ENCODE results near the gene ABLIM1. TPM values are rescaled to one million over a fixed set of nuclear protein-coding genes. Genes with fewer than 3 reads are reported as not detected.

Gene ABLIM1
- total and polyA plus RNA-seq, 2 of the 13 experiments (the other 11 are each of a cell fraction or from before 2014, with no cell fraction given): 59.4 to 92.7 TPM

- peaks cover 18 to 69% of the 10 kb centered on the region in 2 experiments for H3K27me3 ChIP-seq (ENCODE audit: control insufficient read depth in 1 of 2, insufficient read depth in 2 of 2, low read length in 2 of 2)
- 0 out of 2 replicates have a peak overlapping the region, but pooled peaks have one; percentile 1 for H3K4me2 ChIP-seq (ENCODE audit: low read depth, low read length)
- POLR2A ChIA-PET: no interaction called here
- no peak for DNase-seq (ENCODE audit: low spot score)
- no peaks in the 10 kb centered on the region for H3K79me2 ChIP-seq (ENCODE audit: insufficient read depth, low read length)
- H3K9me3 ChIP-seq (ENCODE audit: low read length): no peaks in the 10 kb centered on the region
- ATAC-seq: peak; percentile 45
- no peaks in the 10 kb centered on the region for H3K36me3 ChIP-seq (replicated peaks in 1 of 2; ENCODE audit: control insufficient read depth in 1 of 2, insufficient read depth in 2 of 2, low read length in 2 of 2)
- no peaks in the 10 kb centered on the region for H3K4me1 ChIP-seq (ENCODE audit: insufficient read depth, low read length)
- no peak overlapping the region for H3K27ac ChIP-seq (ENCODE audit: extremely low read length, insufficient read depth, low read length)
- no peak overlapping the region for H2AFZ ChIP-seq (ENCODE audit: low read length)
- no CpG with 5 or more reads among the region's 44 CpGs for WGBS (ENCODE audit: low lambda C conversion rate)
- TF ChIP-seq YEATS4 (CRISPR knock-in tag; IDR thresholded peaks at IDR 0.05; ENCODE audit: borderline replicate concordance) (no peak), ZNF383 (CRISPR knock-in tag; IDR thresholded peaks at IDR 0.05; ENCODE audit: borderline replicate concordance) (no peak), SALL1 (CRISPR knock-in tag; IDR thresholded peaks at IDR 0.05) (no peak), KDM4B (CRISPR knock-in tag; IDR thresholded peaks at IDR 0.05) (no peak), PITX1 (CRISPR knock-in tag; IDR thresholded peaks at IDR 0.05) (no peak), KLF6 (CRISPR knock-in tag; IDR thresholded peaks at IDR 0.05) (no peak), SRF (IDR thresholded peaks at IDR 0.05; ENCODE audit: low read depth, low read length) (no peak), NR3C1 (CRISPR knock-in tag; IDR thresholded peaks at IDR 0.05) (no peak), TSC22D2 (CRISPR knock-in tag; IDR thresholded peaks at IDR 0.05; ENCODE audit: borderline replicate concordance) (no peak), EED (CRISPR knock-in tag; IDR thresholded peaks at IDR 0.05) (no peak), ZC3H13 (CRISPR knock-in tag; IDR thresholded peaks at IDR 0.05) (no peak), ZNF720 (CRISPR knock-in tag; IDR thresholded peaks at IDR 0.05) (no peak), ZFY (CRISPR knock-in tag; IDR thresholded peaks at IDR 0.05) (no peak), KLF11 (CRISPR knock-in tag; IDR thresholded peaks at IDR 0.05) (no peak)
- intact Hi-C loops (cut with micrococcal nuclease; ENCODE audit: unreplicated experiment) (no loop called here), in situ Hi-C loops (cut with HindIII; ENCODE audit: extremely low pct_ligation_motif_present, low pct_unique_long_range_greater_than_20kb) (no loop called here)
- no TSS peak for BruUV-seq (replicated peaks)
- FAIRE-seq: no peak
- no peaks in the 10 kb centered on the region for H4K20me1 ChIP-seq (ENCODE audit: insufficient read depth, low read length)
- H3K4me3 ChIP-seq (replicated peaks in 1 of 3; ENCODE audit: insufficient read depth in 1 of 3, low read depth in 2 of 3, low read length in 3 of 3): peak overlapping the region in 1 of 3 experiments; percentile 50; a peak in 2 of 6 replicates
- CTCF ChIA-PET (ENCODE audit: low intra/inter-chr PET ratio, low total read pairs): no interaction called here
- H3K9ac ChIP-seq (ENCODE audit: insufficient read depth, low read depth, low read length): no peak overlapping the region
Observed at GRCh38 chr10:114403541-114404161, 254.4 kb downstream of the ABLIM1 start.

Measured in HepG2 (cell line).